Measurements from ENCODE around the gene PLEKHA6.

Gene PLEKHA6

DNA sequence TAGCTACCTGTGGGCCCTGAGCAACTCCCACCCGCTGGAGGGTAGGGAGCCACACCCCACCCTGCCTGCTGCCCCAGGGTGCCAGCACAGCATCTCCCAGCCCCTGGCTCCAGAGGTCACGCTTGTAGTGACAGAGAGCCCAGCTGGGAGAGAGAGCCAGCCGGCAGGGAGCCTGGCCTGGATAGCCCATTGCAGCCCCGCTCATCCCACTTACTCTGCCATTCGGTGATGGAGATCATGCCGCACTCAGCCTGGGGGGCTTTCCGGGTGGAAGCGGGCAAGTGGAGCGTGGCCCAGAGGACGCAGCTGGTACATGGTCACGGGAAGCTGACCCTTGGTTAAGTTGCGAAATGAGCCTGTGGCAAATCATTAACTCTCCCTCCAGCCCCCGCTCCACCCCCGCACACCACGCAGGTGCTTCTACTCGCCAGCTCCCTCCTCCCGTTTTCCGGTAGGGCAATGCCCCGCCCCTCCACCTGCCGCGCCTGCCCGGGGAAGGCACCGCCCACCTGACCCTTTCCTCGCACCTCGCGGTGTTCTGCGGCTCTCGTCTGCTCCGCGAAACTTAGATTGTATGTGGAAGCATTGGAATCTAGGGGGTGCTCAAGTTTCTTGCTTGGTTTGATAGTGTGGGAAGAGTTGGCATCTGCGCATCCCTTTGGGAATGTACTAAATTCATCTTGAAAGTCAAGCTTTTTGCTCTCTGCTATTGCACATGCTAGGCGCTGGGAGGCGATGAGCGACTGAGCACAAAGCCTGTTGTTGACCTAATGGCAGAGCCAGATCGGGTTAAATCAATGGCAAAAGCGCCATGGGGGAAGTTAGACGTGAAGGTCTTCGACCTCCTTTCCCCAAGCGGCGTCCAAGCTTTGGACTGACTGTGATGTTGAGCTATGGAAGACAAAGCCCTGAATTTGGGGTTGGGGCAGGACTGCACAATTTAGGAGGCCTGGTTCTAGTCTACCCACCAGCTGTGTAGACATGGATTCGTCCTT, 145.8 kb downstream of the PLEKHA6 start, which contains the start of gene GOLT1A:
TSS of gene GOLT1A (minus strand) at position 321 of the 995 bp plus-strand sequence. CDS start at position 239, 82 bp downstream.
- no peak for DNase-seq (ENCODE audit: low read depth)

DNA sequence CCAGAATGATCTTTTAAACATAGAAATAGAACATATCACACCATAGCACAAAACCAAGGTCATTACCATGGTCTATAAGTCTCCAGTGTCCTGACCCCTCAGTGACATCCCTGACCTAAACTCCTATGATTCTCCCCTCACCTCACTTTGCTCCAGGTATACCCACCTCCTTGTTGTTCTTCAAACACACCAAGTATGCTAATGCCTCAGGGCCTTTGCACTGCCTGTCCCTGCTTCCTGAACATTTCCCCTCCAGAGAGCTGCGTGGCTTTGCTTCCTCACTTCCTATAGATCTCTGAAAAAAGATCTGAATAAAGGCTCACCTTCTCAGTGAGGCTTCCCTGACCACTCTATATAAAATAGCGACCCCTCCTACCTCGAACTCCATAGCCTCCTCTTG, 147.0 kb downstream of the PLEKHA6 start:
- DNase-seq (ENCODE audit: low read depth) = no peak

DNA sequence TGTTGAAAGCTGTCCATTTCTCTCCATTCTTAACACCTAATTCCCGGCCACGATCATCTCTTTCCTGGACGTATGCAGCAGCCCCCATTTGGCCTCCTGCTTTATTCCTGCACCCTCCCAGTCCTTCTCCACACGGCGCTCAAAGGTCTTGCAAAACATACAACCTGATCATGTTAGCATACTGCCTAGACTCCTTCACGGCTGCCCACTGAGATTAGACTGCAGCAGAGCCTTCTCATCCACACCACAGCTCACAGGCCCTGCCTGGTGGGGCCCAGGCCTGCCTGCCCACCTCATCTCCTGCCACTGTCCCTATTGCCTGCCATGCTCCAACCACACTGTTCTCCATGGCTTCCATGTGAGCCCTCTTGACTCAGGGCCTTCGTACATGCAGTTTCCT, 148.7 kb downstream of the PLEKHA6 start:
- no peak for DNase-seq (ENCODE audit: low read depth)

DNA sequence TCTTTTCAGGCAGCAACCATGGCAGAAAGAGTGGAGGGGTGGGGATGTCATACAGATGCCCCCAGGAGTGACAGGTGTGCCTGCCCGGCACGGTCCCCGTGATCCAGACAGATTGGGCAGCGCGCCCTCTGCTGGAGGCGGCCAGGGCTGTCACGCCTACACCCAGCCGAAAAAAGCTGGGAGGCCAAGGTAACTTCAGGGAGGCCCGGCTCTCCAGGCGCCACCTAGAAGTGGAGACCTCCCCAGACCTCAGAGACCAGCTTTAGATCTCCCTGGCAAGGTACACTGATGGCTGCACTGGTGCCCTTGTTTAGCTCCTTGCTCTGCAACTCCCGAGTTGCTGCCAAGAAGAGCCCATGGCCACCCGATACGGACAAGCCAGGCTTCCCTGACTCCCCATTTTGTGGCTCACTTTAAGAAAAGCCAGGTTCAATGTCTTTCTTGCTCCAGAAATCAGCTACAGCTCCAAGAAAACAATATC, 152.6 kb downstream of the PLEKHA6 start:
- DNase-seq (ENCODE audit: low read depth) = peak; percentile 65

DNA sequence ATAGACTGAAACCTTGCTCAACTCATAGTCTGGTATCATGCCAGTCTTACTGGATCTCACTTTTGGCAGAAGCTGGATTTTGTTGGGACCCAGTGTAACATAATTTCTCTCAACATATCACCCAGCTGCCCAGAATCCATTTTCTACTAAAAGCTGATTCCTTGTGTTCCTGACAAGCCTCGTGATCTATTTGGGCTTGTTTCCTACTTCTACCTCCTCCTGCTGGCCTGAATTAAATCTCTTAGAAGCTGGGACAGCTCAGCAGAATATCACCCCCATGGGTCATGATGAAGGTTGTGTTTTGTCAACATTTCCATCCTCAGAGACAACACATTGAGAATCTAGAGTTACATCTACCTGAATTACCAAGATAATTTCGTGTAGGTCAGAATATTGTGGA, 153.6 kb downstream of the PLEKHA6 start:
- no peak for DNase-seq (ENCODE audit: low read depth)

DNA sequence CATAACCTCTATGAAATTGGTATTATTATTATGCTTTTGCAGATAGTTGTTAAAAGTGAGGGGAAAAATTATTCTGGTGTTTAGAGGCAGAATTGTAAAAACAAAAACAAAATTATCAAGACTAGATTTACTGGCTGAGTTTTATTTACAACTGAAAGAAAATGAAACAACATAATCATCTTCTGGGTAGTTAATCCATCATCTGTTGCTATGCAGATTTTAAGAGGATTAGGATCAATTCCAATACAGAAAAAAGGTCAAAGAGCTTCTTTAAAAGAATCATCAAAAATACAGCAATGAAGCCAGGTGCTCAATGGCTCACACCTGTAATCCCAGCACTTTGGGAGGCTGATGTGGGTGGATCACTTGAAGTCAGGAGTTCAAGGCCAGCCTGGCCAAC, 154.2 kb downstream of the PLEKHA6 start:
- no peak for DNase-seq (ENCODE audit: low read depth)

DNA sequence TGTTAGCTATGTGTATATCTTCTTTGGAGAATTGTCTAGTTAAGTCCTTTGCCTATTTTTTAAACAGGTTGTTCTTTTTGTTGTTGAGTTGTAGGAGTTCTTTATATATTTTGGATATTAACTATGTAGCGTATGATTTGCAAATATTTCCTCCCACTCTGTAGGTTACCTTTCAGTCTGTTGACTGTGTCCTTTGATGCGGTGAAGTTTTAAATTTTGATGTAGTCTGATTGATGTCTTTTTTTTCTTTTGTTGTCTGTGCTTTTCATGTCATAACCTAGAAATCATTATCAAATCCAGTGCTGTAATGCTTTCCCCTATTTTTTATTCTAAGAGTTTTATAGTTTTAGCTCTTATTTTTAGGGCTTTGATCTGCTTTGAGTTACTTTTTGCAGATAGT, 154.8 kb downstream of the PLEKHA6 start:
- no peak for DNase-seq (ENCODE audit: low read depth)

DNA sequence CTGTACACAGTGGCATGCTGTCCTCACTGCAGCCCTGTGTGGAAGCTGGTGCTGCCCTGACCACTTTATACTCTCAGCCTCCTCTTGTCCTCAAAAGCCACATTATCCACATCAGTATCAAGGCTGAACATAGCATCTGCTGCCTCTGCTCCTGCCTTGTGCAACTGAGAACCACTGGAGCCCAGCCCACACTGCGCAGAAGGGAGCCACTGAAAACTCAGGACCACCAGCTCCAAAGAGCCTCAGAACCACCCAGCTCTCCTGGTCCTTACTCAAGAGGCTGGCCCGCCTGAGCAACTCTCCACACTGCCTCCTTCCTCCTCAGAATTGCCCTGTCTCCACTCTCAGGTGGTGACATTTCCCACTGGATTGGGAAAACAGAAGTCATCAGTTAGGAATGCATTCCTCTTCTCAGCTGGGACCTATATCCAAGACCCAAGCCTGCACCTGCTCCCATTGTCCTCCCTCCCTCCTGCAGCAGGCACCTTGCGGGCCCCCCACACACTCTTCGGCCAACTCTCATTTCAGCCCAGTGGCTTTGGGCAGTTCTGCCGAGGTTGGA, 156.4 kb downstream of the PLEKHA6 start:
- no peak for DNase-seq (ENCODE audit: low read depth)

DNA sequence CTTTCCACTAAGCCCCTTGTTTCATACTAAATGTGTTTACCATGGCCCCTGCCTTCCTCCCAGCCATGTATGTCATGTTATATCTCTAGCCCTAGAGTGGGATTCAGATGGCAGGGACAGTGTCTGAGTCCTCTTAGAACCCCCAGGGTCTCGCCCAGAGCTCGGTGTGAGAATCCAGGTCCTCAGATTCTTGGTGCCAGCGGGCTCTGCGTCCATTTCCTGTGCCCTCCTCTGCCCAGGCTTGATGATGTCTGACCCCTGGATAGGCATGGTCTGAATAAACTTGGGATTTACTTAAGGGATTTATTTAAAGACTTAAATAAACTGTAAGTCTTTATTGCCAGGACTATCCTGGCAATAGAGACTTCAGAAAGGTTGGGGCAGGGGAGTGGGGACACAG, 157.2 kb downstream of the PLEKHA6 start:
- DNase-seq (ENCODE audit: low read depth) = no peak

DNA sequence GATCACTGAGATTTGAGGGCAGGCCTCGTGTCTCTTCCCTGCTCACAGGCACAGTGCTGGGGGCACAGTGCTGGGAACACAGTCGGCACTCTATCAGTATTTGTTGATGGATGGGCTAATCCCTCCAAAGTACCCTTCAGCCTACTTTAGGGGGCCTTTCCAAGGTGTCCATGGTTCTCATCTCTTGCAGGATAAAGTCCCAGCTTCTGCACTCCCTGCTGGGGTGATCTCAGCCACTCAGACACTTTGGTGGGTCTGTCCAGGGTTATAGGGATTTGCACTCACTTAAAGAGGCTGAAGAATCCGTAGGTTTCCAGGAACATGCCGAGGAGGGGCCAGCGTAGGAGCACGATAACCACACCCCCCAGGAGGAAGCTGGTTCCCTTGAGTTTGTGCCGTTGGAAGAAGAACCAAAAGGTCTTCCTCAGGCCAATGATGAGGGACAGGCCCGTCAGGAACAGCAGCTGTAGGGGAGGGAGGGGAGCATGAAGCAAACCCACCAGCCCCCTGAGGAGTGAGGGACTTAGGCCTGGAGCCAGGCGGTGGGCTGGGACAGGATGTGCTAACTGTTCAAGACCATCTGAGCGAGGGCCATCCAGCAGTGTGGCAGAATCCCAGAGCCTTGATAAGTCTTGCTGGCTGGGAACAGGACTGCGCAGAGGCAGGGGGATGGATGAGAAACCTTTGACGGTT, 158.2 kb downstream of the PLEKHA6 start:
- no peak for DNase-seq (ENCODE audit: low read depth)

DNA sequence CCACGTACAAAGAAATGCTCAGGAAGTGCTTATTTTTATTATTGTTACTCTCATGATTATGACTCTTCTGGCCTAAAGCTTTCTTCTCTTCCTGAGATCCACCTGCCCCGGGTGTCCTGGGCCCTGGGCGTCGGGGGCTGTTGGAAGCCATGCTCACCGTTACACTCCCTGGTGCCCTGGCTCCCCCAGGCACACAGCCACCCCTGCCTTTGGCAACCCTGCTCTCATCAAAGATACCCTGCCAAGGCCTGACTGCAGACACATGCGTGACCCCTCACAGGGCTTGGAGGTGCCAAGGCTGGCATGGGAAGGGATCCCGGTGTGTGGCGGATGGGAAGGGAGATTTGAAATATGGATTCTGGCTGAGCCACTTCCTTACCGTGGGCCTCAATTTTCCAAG, 160.2 kb downstream of the PLEKHA6 start:
- no peak for DNase-seq (ENCODE audit: low read depth)

DNA sequence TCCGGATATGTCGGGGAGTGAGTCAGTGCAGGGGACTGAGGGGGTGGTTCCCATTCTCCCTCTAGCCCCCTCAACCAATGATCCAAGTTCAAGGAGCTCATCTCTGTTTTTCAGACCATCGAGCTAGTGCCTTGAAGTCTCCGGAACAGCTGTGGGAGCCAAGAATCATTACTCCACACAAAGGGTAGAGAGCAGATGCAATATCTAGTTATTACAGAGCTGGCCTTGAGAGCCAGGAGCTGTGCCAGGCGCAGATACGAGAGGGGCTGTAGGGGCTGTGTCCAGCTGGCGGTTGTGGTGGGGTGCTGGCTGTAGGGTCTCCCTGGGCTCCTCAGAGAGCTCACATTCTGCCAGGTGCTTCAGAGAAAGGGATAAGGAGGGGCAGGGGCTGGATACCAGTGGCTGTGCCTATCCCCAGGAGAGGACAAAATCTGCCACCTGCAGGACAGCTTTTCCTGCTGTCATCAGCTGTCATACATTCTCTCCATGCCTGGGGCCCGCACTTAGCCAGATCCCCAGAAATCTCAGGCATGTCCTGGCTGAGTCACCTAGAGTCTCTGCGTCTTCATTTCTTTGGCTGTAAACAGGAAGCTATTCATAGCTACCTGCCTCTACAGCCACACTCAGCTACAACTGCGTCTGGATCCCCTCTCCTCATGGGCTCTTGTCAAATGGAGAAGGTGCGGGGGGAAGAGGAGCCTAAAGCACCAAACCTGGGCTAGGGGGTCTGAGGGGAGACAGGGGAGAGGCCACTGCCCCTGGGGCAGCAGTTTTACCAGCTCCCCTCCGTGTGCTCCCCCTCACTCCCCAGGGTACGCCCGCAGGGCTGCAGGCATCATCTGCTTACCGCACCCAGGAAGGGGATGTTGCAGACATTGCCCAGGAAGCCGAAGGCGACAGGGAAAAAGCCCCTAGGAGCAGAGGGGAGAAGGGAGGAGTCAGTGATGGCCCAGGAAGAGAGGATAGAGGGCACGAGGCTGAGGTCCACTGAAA, 161.1 kb downstream of the PLEKHA6 start:
- DNase-seq (ENCODE audit: low read depth) = no peak

DNA sequence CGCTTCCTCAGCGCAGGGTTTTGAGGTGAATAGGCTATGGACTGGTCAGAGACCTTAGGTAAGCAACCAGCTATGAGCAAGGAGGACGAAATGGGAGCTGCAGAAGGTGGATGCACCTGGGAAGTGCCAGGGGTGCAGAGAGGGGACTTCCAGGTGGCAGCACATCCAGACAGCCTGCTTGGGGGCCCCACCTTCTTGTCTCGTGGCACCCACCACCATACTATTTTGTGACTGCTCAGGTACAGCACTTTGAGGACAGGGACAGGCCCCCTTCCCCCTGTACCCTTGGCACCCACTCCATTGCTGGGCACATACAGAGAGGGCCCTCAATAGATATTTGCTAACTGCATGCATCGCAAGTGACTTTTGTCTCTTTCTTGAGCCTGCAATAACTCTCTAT, 162.7 kb downstream of the PLEKHA6 start:
- no peak for DNase-seq (ENCODE audit: low read depth)

DNA sequence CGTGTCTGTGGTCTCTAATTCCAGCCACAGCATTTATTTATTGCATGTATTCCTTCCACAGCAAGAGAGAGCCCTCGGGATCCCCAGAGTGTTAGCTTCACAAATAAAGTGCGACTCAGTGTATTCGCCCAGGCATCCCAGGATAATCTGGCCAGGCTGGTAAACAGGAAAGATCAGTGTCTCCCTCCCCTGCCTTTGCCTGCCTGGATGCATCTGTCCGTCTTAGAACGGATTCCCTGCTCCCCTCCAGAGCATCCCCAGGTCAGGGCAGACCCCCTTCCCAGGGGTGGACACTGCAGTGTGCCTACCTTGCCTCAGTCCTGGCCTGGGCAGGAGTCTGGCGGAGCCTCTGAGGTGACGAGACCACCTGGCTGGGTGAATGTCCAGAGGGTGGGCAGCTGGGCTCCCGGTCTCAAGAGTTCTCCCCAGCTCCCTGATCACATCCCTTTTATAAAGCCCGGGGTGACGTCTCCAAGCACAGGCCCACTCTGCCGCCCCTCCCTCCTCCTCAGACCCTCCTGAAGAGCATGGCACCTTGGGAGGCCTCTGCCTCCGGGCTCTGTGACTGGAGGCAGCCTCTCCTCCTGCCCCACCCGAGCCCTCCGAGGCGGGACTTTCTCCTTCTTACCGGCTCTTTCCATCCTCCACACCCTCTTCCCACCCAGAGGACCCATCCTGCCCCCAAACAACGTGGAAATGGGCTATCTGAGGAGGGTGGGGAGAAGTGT, 163.5 kb downstream of the PLEKHA6 start, which contains the start of gene KISS1:
TSS of gene KISS1 (minus strand) at position 424 of the 728 bp plus-strand sequence. CDS start 3,615 bp downstream, outside the sequence.
- no peak for DNase-seq (ENCODE audit: low read depth)

DNA sequence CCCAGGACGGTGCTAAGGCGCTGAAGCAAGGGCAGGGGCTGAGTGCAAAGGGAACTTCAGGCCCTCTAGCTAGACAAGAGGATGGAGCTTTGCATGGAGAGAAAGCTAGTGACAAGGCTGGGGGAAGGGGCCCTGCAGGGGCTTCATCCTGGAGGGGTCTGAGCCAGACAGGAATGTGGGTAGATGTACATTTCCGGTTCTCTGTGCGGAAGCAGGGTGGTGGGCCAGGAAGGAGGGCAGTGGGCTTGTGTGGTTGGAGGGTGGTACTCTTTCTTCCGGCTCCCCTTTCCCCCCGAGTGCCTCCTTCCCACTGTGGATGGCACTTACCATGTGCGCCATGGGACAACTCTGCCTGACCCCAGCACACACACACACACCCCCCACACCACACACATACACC, 165.0 kb downstream of the PLEKHA6 start:
- DNase-seq (ENCODE audit: low read depth) = no peak

DNA sequence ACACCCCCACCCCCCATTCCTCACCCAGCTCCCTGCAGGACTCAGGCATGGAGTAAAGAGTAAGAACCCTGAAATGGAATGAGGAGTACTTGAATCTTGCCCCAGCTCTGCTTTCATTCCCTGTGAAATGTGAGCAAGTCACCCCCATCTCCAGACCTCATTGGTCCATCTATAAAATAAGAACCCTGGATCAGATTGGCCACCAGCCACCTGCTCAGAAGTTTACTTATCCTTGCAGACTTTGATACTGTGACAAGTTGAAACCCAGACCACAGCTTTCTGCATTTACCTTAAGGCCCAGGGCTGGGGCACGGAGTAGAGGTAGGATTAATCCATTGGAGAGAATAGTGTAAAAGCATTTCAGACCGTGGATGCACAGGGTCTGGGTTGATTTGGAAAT, 165.6 kb downstream of the PLEKHA6 start:
- no peak for DNase-seq (ENCODE audit: low read depth)

DNA sequence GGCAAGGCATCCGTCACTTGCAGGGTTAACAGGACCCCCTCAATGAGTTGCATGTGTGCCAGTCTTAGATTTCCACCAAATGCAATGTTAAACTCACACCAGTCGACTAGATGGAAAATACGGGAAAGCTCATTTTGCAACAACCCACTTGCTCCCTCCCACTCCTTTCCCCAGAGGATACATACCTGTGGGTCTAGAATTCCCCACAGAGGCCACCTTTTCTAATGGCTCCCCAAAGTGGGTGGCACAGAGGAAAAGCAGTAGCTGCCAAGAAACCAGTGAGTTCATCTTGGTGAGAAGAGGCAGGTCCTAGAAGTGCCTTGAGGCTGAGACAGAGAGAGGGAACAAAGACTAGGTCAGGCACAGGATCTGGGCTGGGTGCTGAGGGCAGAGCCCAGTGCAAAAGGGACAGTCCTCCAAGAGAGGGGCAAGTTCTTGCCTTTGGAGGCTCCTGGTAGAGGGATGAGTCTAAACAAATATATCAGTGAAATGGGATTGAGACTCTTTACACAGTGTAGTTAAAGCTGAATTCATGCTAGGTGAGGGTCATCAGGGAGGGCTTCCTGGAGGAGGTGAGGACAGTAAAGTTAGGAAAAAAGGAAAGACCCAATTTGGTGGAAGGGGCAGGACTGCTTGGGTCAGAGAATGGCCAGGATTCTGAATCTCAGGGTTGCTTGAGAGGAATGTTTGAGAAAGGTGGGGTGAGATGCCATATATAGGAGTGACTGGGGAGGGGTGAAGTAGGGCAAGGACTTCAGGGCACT, 167.0 kb downstream of the PLEKHA6 start:
- DNase-seq (ENCODE audit: low read depth) = no peak

DNA sequence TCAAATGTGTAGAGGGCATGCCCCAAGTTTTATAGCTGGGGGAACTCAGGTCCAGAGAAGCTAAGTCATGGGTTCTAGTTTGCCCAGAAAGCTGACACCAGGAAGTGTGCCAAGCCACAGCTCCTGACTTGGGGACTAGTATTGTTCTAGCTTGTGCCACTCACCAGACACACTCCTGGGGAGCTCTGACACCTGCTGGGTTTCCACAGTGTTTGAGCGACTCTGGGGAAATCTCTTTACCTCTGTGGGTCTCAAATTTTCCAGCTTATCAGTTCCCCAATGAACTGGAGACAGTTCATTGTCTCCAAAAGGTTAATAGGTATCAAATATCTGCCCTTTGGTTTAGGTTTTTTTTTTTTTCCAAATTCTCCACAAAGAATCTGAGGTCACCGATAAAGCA, 167.7 kb downstream of the PLEKHA6 start:
- no peak for DNase-seq (ENCODE audit: low read depth)

DNA sequence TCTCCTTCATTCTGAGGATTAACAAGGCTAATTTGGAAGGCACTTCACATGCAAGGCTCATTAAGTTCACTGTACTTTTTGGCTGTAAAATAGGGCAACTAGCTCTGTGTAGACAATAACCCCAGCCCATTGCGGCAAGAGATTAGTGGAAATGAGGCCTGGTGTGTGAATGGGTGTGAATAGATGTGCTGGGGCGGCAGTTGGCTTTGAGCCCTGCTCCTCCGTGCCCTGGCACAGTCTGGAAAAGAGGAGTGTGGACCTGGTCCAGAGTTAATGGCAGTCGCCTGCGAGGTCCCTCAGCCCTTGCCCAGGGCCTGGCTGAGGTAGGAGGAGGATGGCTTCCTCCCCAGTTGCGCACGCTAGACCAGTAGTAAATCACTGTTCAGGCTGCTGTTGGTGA, 168.3 kb downstream of the PLEKHA6 start:
- DNase-seq (ENCODE audit: low read depth) = no peak

All from stimulated activated CD8-positive, alpha-beta memory T cell treated with anti-CD3 and anti-CD28 coated beads, Interleukin-15, amount 100 ng/mL, for 24 hours (primary cell).